A549 (cell line): ENCODE results near the gene CCDC40.

ENCODE experiments used
- BHLHE40 ChIP-seq: IDR thresholded peaks from 2 replicates; pipeline ENCODE4 v1.6.1; 2012; ENCODE audit warnings: low read depth, low read length, inconsistent platforms
- EP300 ChIP-seq, 2 experiments: fragments of >200 bp; sonication (Bioruptor Twin); formaldehyde crosslinking; IDR thresholded peaks; 2 replicates in 1 of 2; 3 replicates in 1 of 2; pipeline ENCODE4 v1.6.1; 2016 to 2017
- FOXS1 ChIP-seq: fragments of 250-450 bp; sonication (Bioruptor Pico); IDR thresholded peaks from 2 replicates; pipeline ENCODE4 v1.5.0; 2020; ENCODE audit warnings: mild to moderate bottlenecking, moderate library complexity
- HDAC2 ChIP-seq: fragments of 200-600 bp; sonication (generic); IDR thresholded peaks from 2 replicates; pipeline ENCODE4 v1.6.1; 2016
- KDM1A ChIP-seq: fragments of 200-600 bp; sonication (generic); IDR thresholded peaks from 2 replicates; pipeline ENCODE4 v1.6.1; 2016; ENCODE audit warnings: low read depth, mild to moderate bottlenecking
- NFE2L2 ChIP-seq: fragments of 150-350 bp; conservative IDR thresholded peaks from 2 replicates; pipeline ENCODE4 v1.6.1; 2014; ENCODE audit warnings: low read length
- PHF8 ChIP-seq: fragments of 200-600 bp; sonication (generic); IDR thresholded peaks from 2 replicates; pipeline ENCODE4 v1.6.1; 2016; ENCODE audit warnings: low read depth, mild to moderate bottlenecking, antibody characterized with exemption, moderate library complexity, borderline replicate concordance
- POLR2A ChIP-seq: IDR thresholded peaks from 2 replicates; pipeline ENCODE4 v1.6.1; 2012; ENCODE audit warnings: mild to moderate bottlenecking, low read length
- RCOR1 ChIP-seq: fragments of 150-350 bp; IDR thresholded peaks from 2 replicates; pipeline ENCODE4 v1.6.1; 2014; ENCODE audit warnings: antibody characterized with exemption, low read length, low read depth
- SREBF2 ChIP-seq: fragments of 450-650 bp; IDR thresholded peaks from 2 replicates; pipeline ENCODE4 v1.6.1; 2014; ENCODE audit warnings: mild to moderate bottlenecking, moderate library complexity
- TF ChIP-seq, protein P1 (sequence below): fragments of 200-600 bp; sonication (generic); IDR thresholded peaks from 2 replicates; pipeline ENCODE4 v1.6.1; 2016; ENCODE audit warnings: antibody characterized with exemption, mild to moderate bottlenecking, moderate library complexity
- TF ChIP-seq, protein P2 (sequence below): fragments of >200 bp; sonication (Bioruptor Twin); formaldehyde crosslinking; IDR thresholded peaks from 3 replicates; pipeline ENCODE4 v1.5.1; 2016
- TF ChIP-seq, protein P3 (sequence below): IDR thresholded peaks from 2 replicates; pipeline ENCODE4 v1.6.1; 2012
- TF ChIP-seq, protein P4 (sequence below): IDR thresholded peaks from 2 replicates; pipeline ENCODE4 v1.6.1; 2012

DNA sequence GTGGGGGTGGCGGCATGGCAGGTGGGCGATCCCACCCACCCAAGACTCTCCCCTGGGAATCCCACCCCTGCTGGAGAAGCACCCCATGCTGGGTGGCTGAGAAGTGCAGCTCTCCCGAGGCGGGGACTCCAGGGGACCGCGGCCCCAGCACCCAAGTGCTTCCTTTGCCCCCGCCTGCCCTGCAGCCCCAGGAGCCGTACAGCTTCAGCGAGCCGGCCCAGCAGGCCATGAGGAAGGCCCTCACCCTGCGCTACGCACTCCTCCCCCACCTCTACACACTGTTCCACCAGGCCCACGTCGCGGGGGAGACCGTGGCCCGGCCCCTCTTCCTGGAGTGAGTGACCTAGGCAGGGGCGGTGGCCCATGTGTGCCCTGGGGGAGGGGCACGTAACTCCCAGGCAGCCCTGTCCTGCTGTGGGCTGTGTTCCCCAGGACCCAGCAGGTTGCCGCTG lies 76.6 kb downstream of the CCDC40 start:
- TF ChIP-seq POLR2A (no peak), EP300 (IDR thresholded peaks at IDR 0.05) (no peak), RCOR1 (no peak), PHF8 (no peak), SREBF2 (no peak), KDM1A (no peak), HDAC2 (no peak), NFE2L2 (no peak), BHLHE40 (no peak), FOXS1 (no peak)
- TF ChIP-seq, protein P1, sequence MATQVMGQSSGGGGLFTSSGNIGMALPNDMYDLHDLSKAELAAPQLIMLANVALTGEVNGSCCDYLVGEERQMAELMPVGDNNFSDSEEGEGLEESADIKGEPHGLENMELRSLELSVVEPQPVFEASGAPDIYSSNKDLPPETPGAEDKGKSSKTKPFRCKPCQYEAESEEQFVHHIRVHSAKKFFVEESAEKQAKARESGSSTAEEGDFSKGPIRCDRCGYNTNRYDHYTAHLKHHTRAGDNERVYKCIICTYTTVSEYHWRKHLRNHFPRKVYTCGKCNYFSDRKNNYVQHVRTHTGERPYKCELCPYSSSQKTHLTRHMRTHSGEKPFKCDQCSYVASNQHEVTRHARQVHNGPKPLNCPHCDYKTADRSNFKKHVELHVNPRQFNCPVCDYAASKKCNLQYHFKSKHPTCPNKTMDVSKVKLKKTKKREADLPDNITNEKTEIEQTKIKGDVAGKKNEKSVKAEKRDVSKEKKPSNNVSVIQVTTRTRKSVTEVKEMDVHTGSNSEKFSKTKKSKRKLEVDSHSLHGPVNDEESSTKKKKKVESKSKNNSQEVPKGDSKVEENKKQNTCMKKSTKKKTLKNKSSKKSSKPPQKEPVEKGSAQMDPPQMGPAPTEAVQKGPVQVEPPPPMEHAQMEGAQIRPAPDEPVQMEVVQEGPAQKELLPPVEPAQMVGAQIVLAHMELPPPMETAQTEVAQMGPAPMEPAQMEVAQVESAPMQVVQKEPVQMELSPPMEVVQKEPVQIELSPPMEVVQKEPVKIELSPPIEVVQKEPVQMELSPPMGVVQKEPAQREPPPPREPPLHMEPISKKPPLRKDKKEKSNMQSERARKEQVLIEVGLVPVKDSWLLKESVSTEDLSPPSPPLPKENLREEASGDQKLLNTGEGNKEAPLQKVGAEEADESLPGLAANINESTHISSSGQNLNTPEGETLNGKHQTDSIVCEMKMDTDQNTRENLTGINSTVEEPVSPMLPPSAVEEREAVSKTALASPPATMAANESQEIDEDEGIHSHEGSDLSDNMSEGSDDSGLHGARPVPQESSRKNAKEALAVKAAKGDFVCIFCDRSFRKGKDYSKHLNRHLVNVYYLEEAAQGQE: no peak
- TF ChIP-seq, protein P2, sequence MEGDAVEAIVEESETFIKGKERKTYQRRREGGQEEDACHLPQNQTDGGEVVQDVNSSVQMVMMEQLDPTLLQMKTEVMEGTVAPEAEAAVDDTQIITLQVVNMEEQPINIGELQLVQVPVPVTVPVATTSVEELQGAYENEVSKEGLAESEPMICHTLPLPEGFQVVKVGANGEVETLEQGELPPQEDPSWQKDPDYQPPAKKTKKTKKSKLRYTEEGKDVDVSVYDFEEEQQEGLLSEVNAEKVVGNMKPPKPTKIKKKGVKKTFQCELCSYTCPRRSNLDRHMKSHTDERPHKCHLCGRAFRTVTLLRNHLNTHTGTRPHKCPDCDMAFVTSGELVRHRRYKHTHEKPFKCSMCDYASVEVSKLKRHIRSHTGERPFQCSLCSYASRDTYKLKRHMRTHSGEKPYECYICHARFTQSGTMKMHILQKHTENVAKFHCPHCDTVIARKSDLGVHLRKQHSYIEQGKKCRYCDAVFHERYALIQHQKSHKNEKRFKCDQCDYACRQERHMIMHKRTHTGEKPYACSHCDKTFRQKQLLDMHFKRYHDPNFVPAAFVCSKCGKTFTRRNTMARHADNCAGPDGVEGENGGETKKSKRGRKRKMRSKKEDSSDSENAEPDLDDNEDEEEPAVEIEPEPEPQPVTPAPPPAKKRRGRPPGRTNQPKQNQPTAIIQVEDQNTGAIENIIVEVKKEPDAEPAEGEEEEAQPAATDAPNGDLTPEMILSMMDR: no peak
- TF ChIP-seq, protein P3, sequence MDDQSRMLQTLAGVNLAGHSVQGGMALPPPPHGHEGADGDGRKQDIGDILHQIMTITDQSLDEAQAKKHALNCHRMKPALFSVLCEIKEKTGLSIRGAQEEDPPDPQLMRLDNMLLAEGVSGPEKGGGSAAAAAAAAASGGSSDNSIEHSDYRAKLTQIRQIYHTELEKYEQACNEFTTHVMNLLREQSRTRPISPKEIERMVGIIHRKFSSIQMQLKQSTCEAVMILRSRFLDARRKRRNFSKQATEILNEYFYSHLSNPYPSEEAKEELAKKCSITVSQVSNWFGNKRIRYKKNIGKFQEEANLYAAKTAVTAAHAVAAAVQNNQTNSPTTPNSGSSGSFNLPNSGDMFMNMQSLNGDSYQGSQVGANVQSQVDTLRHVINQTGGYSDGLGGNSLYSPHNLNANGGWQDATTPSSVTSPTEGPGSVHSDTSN: no peak
- TF ChIP-seq, protein P4, sequence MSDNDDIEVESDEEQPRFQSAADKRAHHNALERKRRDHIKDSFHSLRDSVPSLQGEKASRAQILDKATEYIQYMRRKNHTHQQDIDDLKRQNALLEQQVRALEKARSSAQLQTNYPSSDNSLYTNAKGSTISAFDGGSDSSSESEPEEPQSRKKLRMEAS: no peak
